GM12801 (cell line): ENCODE data around the gene IFNA17.
"Not testable (repeated sequence)": the region's sequence is repeated elsewhere in the genome, so short reads cannot be mapped to it uniquely, and the experiment has no call there.

Experiments
- CTCF ChIP-seq: IDR thresholded peaks from one replicate; pipeline ENCODE4 v1.5.1; 2011; ENCODE audit warnings: control low read depth; ENCODE audit not compliant: insufficient read length; ENCODE audit errors: extremely low read depth

The IFNA17 gene

GRCh38 chr9:21217211-21217610 lies 10.8 kb downstream of the IFNA17 start, which contains the start of gene IFNA16:
TSS of gene IFNA16 (minus strand) at chr9:21217311. CDS start at chr9:21217305, 6 bp downstream.
- not testable (repeated sequence) for TF ChIP-seq CTCF

- TF ChIP-seq CTCF = no peak
Measured at GRCh38 chr9:21210311-21210710, 17.7 kb downstream of the IFNA17 start.

GRCh38 chr9:21207043-21207442 lies 21.0 kb downstream of the IFNA17 start, which contains the start of gene IFNA10:
TSS of gene IFNA10 (minus strand) at chr9:21207143. CDS start at chr9:21207097, 46 bp downstream.
- TF ChIP-seq CTCF = not testable (repeated sequence)

- TF ChIP-seq CTCF = no peak
Measured at GRCh38 chr9:21205204-21205603, 22.8 kb downstream of the IFNA17 start.

- TF ChIP-seq CTCF = not testable (repeated sequence)
Measured at GRCh38 chr9:21202105-21202504, 25.9 kb downstream of the IFNA17 start, which contains the start of gene IFNA7. TSS of gene IFNA7 (minus strand) at chr9:21202205. CDS start at chr9:21202165, 40 bp downstream.

GRCh38 chr9:21187487-21187886 lies 40.5 kb downstream of the IFNA17 start, which contains the start of gene IFNA4:
TSS of gene IFNA4 (minus strand) at chr9:21187587. CDS start at chr9:21187531, 56 bp downstream.
- TF ChIP-seq CTCF = not testable (repeated sequence)
